ENCODE measurements around the gene RAB30.

RAB30 gene

GRCh38 chr11:83070731-83071566 is 748 bp downstream of the RAB30 start:
- DNase-seq (ENCODE audit: low spot score), result no peak

DNA sequence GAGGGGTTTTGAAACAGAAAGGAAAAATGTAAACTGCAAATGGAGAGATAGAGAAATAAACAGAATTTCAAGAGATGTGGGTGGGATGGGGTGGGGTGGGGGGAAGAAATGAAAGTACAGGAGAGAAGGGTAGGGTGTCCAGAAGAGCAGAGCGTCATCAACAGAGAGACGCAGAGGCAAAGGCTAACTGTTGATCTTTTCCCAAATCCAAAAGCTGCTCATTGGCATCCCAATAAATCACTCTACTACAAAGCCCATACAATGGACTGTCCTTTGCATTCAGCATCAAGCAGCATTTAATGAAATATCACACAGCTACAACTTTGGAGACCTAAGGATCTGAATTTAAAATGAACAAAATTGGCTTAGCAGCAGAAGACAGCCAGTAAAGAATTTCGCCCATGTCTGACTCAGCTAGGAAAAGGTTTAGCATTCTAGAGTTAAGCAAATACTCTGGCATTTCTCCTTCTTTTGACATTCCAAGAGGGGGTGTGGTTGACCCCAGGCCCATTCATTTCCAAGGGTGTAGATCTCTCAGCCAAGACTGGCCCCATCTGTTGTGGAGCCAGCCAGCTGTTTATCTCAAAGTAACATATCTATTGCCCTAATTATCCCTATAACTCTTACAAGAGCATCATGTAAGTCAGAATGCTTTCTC is 1.5 kb downstream of the RAB30 start:
- DNase-seq (ENCODE audit: low spot score), result no peak

- DNase-seq (ENCODE audit: low spot score), result no peak
These were observed 2.2 kb downstream of the RAB30 start for GRCh38 chr11:83069441-83070043.

DNA sequence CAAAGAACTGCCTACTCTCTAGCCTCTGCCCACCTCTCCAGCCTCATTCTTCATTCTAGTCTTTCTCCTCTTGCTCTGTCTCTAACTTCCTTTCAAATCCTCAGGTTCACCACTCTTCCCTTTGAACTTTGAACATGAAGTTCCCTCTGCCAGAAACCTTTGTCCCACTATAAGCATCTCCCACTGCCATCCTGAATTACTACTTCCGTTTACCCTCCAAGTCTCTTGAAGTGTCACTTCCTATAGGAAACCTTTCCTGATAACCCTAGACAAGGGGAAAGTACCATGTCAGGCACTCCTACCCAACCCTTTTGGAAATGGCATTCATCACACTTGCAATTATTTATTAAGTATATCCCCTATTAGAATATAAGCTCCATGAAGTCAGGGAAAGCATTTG is 3.1 kb downstream of the RAB30 start:
- DNase-seq (ENCODE audit: low spot score), result no peak

GRCh38 chr11:83064011-83064410 is 7.7 kb downstream of the RAB30 start:
- DNase-seq (ENCODE audit: low spot score), result no peak

DNA sequence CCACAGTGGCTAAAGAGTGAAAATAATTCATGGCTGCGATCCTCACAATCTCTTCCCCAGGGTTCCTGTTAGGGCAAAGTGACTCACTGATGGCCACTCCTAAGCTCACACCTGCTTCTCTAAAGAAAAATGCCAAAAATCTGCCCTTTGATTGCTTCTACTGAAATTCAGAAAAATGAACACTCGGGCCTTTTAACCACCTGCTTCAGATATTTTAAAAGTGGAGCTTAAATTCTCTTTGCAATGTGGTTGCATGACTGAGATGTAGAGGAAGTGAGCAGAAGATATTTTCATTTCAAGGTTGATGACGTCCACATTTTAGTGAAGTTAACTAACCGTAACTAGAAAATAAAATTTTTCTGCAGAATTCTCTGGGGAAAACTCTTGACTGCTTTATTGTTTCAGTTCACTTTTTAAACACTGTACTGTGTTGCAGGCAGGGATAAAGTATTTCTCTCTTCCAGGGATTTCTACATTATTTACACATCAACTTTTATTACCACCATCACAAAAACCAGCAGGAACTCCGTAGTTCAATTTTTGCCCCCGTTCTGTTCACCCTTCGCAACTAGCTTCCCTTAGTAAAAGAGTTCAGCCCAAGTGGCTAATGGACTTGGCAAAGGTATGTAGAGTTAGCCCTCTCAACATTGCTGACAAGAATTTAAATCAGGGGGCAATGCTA is 8.5 kb downstream of the RAB30 start:
- DNase-seq (ENCODE audit: low spot score), result no peak

- no peak for DNase-seq (ENCODE audit: low spot score)
These were observed 9.8 kb downstream of the RAB30 start for GRCh38 chr11:83061883-83062282.

DNA sequence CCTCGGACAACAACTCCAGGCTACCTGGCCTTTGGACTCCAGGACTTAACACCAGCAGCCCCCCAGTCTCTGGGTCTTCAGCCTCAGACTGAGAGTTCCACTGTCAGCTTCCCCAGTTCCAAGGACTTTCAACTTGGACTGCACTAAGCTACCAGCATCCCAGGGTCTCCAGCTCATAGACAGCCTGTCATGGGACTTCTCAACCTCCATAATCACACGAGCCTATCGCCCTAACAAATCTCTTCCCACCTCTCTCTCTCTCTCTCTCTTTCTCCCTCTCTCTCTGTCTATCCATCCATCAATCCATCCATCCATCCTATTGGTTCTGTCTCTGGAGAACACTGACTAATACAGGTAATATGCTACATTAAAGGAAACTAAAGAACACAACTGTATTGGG is 10.7 kb downstream of the RAB30 start:
- no peak for DNase-seq (ENCODE audit: low spot score)

DNA sequence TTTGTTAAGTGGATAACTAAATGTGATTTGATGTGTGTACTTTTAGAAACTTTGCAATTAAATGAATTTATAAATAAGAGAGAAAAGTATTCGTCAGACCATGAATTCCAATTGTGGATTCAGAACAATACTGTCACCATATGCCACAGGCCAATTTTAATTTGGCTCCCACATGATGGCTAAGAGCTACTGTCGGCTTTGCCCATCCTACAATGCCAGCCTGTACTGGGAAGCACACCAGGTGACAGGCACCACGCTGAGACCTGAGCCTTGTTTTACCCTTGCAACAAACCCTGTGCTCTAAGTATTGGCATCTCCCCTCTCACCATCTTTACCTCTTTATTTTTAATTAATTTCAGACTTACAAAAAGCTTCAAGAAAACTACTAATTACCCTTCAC is 14.0 kb downstream of the RAB30 start:
- DNase-seq (ENCODE audit: low spot score), result no peak

DNA sequence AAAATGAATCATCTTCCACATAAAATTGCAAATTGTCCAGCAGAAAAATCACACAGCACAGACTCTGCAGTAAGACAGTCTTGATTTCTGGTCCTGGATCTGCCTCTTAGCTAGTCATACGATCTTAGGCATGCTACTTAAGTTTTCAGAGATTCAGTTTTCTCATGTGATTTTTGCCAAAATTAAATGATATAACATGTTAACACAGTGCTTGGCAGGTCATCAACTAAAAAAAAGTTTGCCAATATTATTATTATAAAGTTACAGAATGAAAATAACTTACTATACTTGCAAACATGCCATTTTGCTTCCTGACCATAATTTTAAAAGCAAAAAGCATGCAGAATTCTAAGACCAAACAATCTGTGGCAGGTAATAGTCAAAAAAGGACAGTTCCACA is 15.1 kb downstream of the RAB30 start:
- DNase-seq (ENCODE audit: low spot score), result no peak

DNA sequence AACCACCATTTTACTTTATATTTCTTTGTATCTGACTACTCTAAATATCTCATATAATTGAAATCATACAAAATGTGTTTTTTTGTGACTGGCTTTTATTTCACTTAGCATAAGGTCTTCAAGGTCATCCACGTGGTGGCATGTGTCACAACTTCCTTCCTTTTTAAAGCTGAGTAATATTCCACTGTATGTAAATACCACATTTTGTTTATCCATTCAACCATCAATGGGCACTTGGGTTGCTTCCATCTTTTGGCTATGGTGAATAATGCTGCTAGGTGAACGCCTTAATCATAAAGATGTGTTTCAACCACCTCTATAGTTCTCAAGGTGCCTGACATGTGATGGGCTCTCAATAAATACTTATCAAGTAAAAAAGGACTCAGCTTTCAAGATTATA is 15.5 kb downstream of the RAB30 start:
- no peak for DNase-seq (ENCODE audit: low spot score)

DNA sequence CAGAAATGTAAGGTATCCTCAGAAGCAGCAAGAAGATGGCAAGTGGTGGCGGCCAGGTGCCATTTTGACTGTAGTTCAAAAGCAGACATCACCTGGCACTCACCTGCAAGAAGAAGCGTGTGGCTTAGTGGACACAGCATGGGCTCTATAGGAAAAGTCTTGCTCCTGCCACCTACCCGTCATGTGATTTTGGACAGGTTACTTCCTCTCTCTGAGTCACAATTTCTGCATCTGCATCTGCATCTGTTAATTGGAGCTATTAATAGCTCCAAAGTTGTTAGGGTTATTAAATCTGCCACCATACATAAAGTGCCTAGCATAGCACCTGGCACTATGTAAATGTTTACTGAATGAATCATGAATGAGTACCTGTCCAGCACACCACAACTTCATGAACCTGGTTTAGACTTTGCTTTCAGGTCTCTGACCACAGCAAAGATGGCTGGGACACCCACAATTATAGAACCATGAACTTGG is 16.8 kb downstream of the RAB30 start:
- no peak for DNase-seq (ENCODE audit: low spot score)

GRCh38 chr11:83054001-83054400 is 17.7 kb downstream of the RAB30 start:
- DNase-seq (ENCODE audit: low spot score), result no peak

- no peak for DNase-seq (ENCODE audit: low spot score)
These were observed 19.7 kb downstream of the RAB30 start for GRCh38 chr11:83051760-83052671.

- no peak for DNase-seq (ENCODE audit: low spot score)
These were observed 24.0 kb downstream of the RAB30 start for GRCh38 chr11:83047515-83048225.

GRCh38 chr11:83046621-83047172 is 25.0 kb downstream of the RAB30 start:
- no peak for DNase-seq (ENCODE audit: low spot score)

GRCh38 chr11:83044958-83045712 is 26.6 kb downstream of the RAB30 start:
- no peak for DNase-seq (ENCODE audit: low spot score)

DNA sequence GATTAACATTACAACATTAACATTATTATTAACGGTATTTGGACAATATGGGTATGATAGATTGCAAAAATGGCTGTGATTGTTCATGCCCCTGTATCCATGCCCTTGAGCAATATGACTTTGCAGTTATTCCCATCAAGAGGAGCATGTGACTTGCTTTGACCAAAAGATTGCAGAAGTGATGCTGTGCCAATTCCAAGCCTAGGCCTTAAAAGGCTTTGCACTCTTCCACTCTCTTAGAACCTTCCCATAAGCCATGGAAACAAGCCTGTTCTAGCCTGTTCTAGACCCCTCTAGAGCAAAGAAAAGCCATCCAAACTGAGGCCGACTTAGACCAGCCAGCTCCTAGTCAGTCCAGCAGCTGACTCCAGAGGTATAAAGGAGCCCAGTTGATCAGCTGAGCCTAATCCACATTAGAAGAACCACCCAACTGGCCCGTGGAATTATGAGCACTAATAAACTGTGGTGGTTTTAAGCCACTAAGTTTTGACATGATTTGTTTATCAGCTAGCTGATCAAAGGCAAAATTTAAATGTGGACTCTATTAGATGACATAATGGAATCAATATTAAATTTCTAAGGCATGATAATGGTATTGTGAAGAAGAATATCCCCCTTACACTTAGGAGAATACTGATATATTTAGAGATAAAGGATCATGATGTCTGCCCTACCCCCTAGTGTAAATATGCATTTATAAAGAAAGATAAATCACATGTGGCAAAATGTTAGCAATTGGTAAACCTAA is 28.6 kb downstream of the RAB30 start:
- no peak for DNase-seq (ENCODE audit: low spot score)

GRCh38 chr11:83041126-83041525 is 30.6 kb downstream of the RAB30 start:
- no peak for DNase-seq (ENCODE audit: low spot score)
